Measurements from ENCODE around the gene ACAP2. TPM values are rescaled to one million over a fixed set of nuclear protein-coding genes. Genes with fewer than 3 reads are reported as not detected.
"Not testable (repeated sequence)": the region's sequence is repeated elsewhere in the genome, so short reads cannot be mapped to it uniquely, and the experiment has no call there.

The ACAP2 gene
- polyA plus RNA-seq, 3 donors: 32.0 to 37.2 (median 33.8) TPM

- DNase-seq (ENCODE audit: extremely low read depth in 1 of 11, low read depth in 9 of 11, low spot score in 4 of 11): no peak
These were observed 105.1 kb downstream of the ACAP2 start for GRCh38 chr3:195337747-195338146.

GRCh38 chr3:195334967-195335366 lies 107.9 kb downstream of the ACAP2 start:
- DNase-seq (ENCODE audit: extremely low read depth in 1 of 11, low read depth in 9 of 11, low spot score in 4 of 11): no peak

- no peak for DNase-seq (ENCODE audit: extremely low read depth in 1 of 11, low read depth in 9 of 11, low spot score in 4 of 11)
These were observed 123.8 kb downstream of the ACAP2 start for GRCh38 chr3:195319060-195319459.

- no peak for DNase-seq (ENCODE audit: extremely low read depth in 1 of 11, low read depth in 9 of 11, low spot score in 4 of 11)
These were observed 130.1 kb downstream of the ACAP2 start for GRCh38 chr3:195312714-195313113.

GRCh38 chr3:195307711-195308110 lies 135.1 kb downstream of the ACAP2 start:
- DNase-seq (ENCODE audit: extremely low read depth in 1 of 11, low read depth in 9 of 11, low spot score in 4 of 11): no peak

- no peak for DNase-seq (ENCODE audit: extremely low read depth in 1 of 11, low read depth in 9 of 11, low spot score in 4 of 11)
These were observed 136.5 kb downstream of the ACAP2 start for GRCh38 chr3:195306369-195306768.

GRCh38 chr3:195302431-195302830 lies 140.4 kb downstream of the ACAP2 start:
- DNase-seq (ENCODE audit: extremely low read depth in 1 of 11, low read depth in 9 of 11, low spot score in 4 of 11): no peak

- DNase-seq (ENCODE audit: extremely low read depth in 1 of 11, low read depth in 9 of 11, low spot score in 4 of 11): no peak
These were observed 145.4 kb downstream of the ACAP2 start for GRCh38 chr3:195297446-195297845.

GRCh38 chr3:195296662-195297061 lies 146.2 kb downstream of the ACAP2 start:
- no peak for DNase-seq (ENCODE audit: extremely low read depth in 1 of 11, low read depth in 9 of 11, low spot score in 4 of 11)

- DNase-seq (ENCODE audit: extremely low read depth in 1 of 11, low read depth in 9 of 11, low spot score in 4 of 11): no peak
These were observed 151.7 kb downstream of the ACAP2 start for GRCh38 chr3:195291121-195291520.

- not testable (repeated sequence) for DNase-seq (ENCODE audit: extremely low read depth in 1 of 11, low read depth in 9 of 11, low spot score in 4 of 11)
These were observed 152.2 kb downstream of the ACAP2 start for GRCh38 chr3:195290643-195291042.

GRCh38 chr3:195286115-195286872 lies 156.5 kb downstream of the ACAP2 start:
- DNase-seq (ENCODE audit: extremely low read depth in 1 of 11, low read depth in 9 of 11, low spot score in 4 of 11): no peak

- no peak for DNase-seq (ENCODE audit: extremely low read depth in 1 of 11, low read depth in 9 of 11, low spot score in 4 of 11)
These were observed 157.4 kb downstream of the ACAP2 start for GRCh38 chr3:195285372-195285771.

- no peak for DNase-seq (ENCODE audit: extremely low read depth in 1 of 11, low read depth in 9 of 11, low spot score in 4 of 11)
These were observed 158.0 kb downstream of the ACAP2 start for GRCh38 chr3:195284842-195285241.

GRCh38 chr3:195282961-195283360 lies 159.9 kb downstream of the ACAP2 start:
- no peak for DNase-seq (ENCODE audit: extremely low read depth in 1 of 11, low read depth in 9 of 11, low spot score in 4 of 11)

- no peak for DNase-seq (ENCODE audit: extremely low read depth in 1 of 11, low read depth in 9 of 11, low spot score in 4 of 11)
These were observed 168.4 kb downstream of the ACAP2 start for GRCh38 chr3:195274259-195274966.

GRCh38 chr3:195271410-195272243 lies 171.2 kb downstream of the ACAP2 start:
- peak in 9 of 11 donors; percentile 74 to 88 (median 84) for DNase-seq (ENCODE audit: extremely low read depth in 1 of 11, low read depth in 9 of 11, low spot score in 4 of 11)

GRCh38 chr3:195270817-195271409 lies 171.9 kb downstream of the ACAP2 start, which contains the start of gene XXYLT1:
TSS of gene XXYLT1 (minus strand) at chr3:195271159. CDS start at chr3:195271058, 101 bp downstream.
- peak in 10 of 11 donors; percentile 73 to 91 (median 87) for DNase-seq (ENCODE audit: extremely low read depth in 1 of 11, low read depth in 9 of 11, low spot score in 4 of 11)
